Panc1 (cell line): ENCODE measurements around the gene S1PR2. TPM values are rescaled to one million over a fixed set of nuclear protein-coding genes. Genes with fewer than 3 reads are reported as not detected.

Experiments used
- ATAC-seq: fragments of 200-7000 bp; cut with Tn5 transposase; 2 replicates; pipeline ENCODE4 v1.9.1; 2020; ENCODE audit warnings: mild to moderate bottlenecking, moderate library complexity
- BruUV-seq: library from RNA; stranded (reverse); fragments of 400-500 nt; replicated peaks from 2 replicates; lab custom pipeline; 2021; lab: Mats Ljungman, UMichigan
- CTCF ChIA-PET: fragments of 300-600 bp; sonication (Branson Sonifier 250); formaldehyde crosslinking; loops from one replicate; lab custom pipeline; 2022; ENCODE audit warnings: antibody characterized with exemption; lab: Charles Lee
- POLR2A ChIA-PET: fragments of 300-600 bp; sonication (Branson Sonifier 250); formaldehyde crosslinking; loops from one replicate; lab custom pipeline; 2022; ENCODE audit warnings: antibody characterized with exemption; lab: Charles Lee
- DNase-seq: peaks from one replicate; pipeline ENCODE4 v3.0.0-alpha.2; 2010; ENCODE audit warnings: low read depth, low spot score
- H3K27ac ChIP-seq: 2 replicates; pipeline ENCODE4 v1.5.1; 2011; ENCODE audit warnings: mild to moderate bottlenecking, low read length, inconsistent platforms
- H3K27me3 ChIP-seq: fragments of 200-500 bp; sonication (Bioruptor generic); 2 replicates; pipeline ENCODE4 v1.6.0; 2014; ENCODE audit warnings: low read length, inconsistent platforms; ENCODE audit not compliant: control insufficient read depth, insufficient read depth
- H3K36me3 ChIP-seq: fragments of 200-500 bp; sonication (Bioruptor generic); 2 replicates; pipeline ENCODE4 v1.5.1; 2014; ENCODE audit warnings: inconsistent platforms, mild to moderate bottlenecking, low read length, moderate library complexity; ENCODE audit not compliant: control insufficient read depth, insufficient read depth
- H3K4me1 ChIP-seq: 2 replicates; pipeline ENCODE4 v1.5.1; 2011; ENCODE audit warnings: inconsistent platforms, mild to moderate bottlenecking, low read length, moderate library complexity; ENCODE audit not compliant: control insufficient read depth, insufficient read depth
- H3K4me3 ChIP-seq, 2 experiments: 2 replicates each; pipeline ENCODE4 v1.5.1; 2011 to 2012; ENCODE audit warnings: low read depth in 2 of 2, low read length in 2 of 2, mild to moderate bottlenecking in 2 of 2, inconsistent platforms in 1 of 2, moderate library complexity in 1 of 2
- H3K9me3 ChIP-seq: fragments of 200-500 bp; sonication (Bioruptor generic); 2 replicates; pipeline ENCODE4 v1.5.1; 2014; ENCODE audit warnings: low read depth, mild to moderate bottlenecking, inconsistent platforms, low read length, moderate library complexity; ENCODE audit not compliant: control insufficient read depth, insufficient read depth
- POLR2AphosphoS5 ChIP-seq: IDR thresholded peaks from 2 replicates; pipeline ENCODE4 v1.6.1; 2012; ENCODE audit warnings: mild to moderate bottlenecking, low read depth, low read length, moderate library complexity
- SIN3A ChIP-seq: IDR thresholded peaks from 2 replicates; pipeline ENCODE4 v1.6.1; 2012; ENCODE audit warnings: low read depth, mild to moderate bottlenecking, low read length, moderate library complexity, borderline replicate concordance; ENCODE audit not compliant: insufficient read depth
- TCF7L2 ChIP-seq: IDR thresholded peaks from 2 replicates; pipeline ENCODE4 v1.6.1; 2011; ENCODE audit warnings: mild to moderate bottlenecking, low read depth, low read length, inconsistent platforms
- in situ Hi-C: cut with HindIII; loops from 2 replicates; pipeline ENCODE4 v1.10.0; 2016; ENCODE audit warnings: low sequenced_read_pairs, low pct_unique_long_range_greater_than_20kb
- intact Hi-C: fragments of 100-400 bp; cut with micrococcal nuclease; formaldehyde crosslinking; loops from one replicate; pipeline ENCODE4 v1.10.0; 2022; ENCODE audit not compliant: unreplicated experiment
- total RNA-seq: library from RNA; stranded (reverse); gene quantifications from one replicate; pipeline ENCODE4 v1.2.1, GENCODE V29; 2021; ENCODE audit not compliant: unreplicated experiment
- TF ChIP-seq, protein P1 (sequence below): fragments of 450-650 bp; IDR thresholded peaks from 2 replicates; pipeline ENCODE4 v1.5.1; 2017; ENCODE audit warnings: mild to moderate bottlenecking
- TF ChIP-seq, protein P2 (sequence below), 2 experiments: IDR thresholded peaks; 2 replicates each; pipeline ENCODE4 v1.6.1; 2011 to 2012; ENCODE audit warnings: low read depth in 2 of 2, control low read depth in 1 of 2, low read length in 1 of 2, mild to moderate bottlenecking in 1 of 2, moderate library complexity in 1 of 2; ENCODE audit not compliant: insufficient read depth in 1 of 2

S1PR2 gene
- total RNA-seq, 1 experiment from 2014 or later: 2.9 TPM

DNA sequence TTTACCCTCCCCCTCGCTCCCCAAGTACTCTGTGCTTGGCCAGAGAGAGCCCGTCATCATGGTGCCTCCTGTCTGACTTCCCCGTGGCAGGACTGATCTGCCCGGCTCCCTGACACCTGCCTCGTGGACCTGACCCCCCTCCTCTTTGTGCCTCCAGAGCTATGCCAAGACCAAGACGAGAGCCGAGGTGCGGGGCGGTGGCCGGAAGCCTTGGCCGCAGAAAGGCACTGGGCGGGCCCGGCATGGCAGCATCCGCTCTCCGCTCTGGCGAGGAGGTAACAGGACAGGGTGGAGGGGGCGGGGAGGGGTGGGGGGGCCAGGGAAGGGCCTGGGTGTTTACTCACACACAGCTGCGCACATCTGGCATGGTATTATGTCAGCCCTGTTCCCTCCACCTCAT lies 25.4 kb upstream of the S1PR2 start:
- ATAC-seq (no peak), DNase-seq (no peak)
- CTCF ChIA-PET: no interaction called here
- no peak overlapping the region for H3K27ac ChIP-seq
- in situ Hi-C loops: no loop called here
- no peaks in the 10 kb centered on the region for H3K9me3 ChIP-seq
- TF ChIP-seq, protein P1, sequence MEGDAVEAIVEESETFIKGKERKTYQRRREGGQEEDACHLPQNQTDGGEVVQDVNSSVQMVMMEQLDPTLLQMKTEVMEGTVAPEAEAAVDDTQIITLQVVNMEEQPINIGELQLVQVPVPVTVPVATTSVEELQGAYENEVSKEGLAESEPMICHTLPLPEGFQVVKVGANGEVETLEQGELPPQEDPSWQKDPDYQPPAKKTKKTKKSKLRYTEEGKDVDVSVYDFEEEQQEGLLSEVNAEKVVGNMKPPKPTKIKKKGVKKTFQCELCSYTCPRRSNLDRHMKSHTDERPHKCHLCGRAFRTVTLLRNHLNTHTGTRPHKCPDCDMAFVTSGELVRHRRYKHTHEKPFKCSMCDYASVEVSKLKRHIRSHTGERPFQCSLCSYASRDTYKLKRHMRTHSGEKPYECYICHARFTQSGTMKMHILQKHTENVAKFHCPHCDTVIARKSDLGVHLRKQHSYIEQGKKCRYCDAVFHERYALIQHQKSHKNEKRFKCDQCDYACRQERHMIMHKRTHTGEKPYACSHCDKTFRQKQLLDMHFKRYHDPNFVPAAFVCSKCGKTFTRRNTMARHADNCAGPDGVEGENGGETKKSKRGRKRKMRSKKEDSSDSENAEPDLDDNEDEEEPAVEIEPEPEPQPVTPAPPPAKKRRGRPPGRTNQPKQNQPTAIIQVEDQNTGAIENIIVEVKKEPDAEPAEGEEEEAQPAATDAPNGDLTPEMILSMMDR: no peak
- no peak for TF ChIP-seq TCF7L2
- H3K4me3 ChIP-seq: no peak overlapping the region
- intact Hi-C loops: loop anchor here (5.0 kb wide), 1 partner anchor 131 kb away; no protein-coding TSS in a partner anchor
- POLR2A ChIA-PET: interaction anchor here (0.7 kb wide), 1 partner anchor 218 kb away, joined by 3 read pairs; no protein-coding TSS in a partner anchor
- no TSS peak for BruUV-seq
- peaks cover 5% of the 10 kb centered on the region; the same call in 1 of the 2 replicates for H3K36me3 ChIP-seq
- peaks cover 6% of the 10 kb centered on the region; the same call in 1 of the 2 replicates for H3K4me1 ChIP-seq
- no peaks in the 10 kb centered on the region for H3K27me3 ChIP-seq

DNA sequence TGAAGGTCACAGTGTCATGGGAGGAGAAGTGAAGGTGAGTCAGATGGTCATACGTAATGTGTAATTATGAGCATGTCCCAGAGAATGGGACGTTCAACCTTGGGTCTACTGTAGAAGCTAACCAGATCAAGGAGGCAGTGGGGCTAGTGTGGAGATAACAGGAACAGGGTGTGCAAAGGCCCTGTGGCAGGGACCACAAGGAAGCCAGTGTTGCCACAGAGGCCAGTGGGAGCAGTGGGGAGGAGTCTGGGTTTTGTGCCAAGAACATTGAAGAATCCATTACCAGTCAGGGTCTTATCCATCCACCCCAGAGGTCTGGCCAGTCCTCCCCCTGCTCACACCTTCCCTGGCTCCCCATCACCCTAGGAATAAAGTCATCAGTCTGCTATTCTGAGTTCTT lies 24.2 kb upstream of the S1PR2 start:
- CTCF ChIA-PET: no interaction called here
- in situ Hi-C loops (no loop called here), intact Hi-C loops (loop anchor here (5.0 kb wide), 1 partner anchor 132 kb away; no protein-coding TSS in a partner anchor)
- ATAC-seq (no peak), DNase-seq (no peak)
- POLR2A ChIA-PET: no interaction called here
- no peaks in the 10 kb centered on the region for H3K9me3 ChIP-seq
- peaks cover 6% of the 10 kb centered on the region; the same call in 1 of the 2 replicates for H3K4me1 ChIP-seq
- no peak overlapping the region for H3K4me3 ChIP-seq
- BruUV-seq: no TSS peak
- no peak overlapping the region for H3K27ac ChIP-seq
- H3K27me3 ChIP-seq: no peaks in the 10 kb centered on the region
- H3K36me3 ChIP-seq: peaks cover 5% of the 10 kb centered on the region; the same call in 1 of the 2 replicates
- TF ChIP-seq SIN3A (no peak), POLR2AphosphoS5 (no peak), TCF7L2 (no peak)
- TF ChIP-seq, protein P1: no peak
- TF ChIP-seq, protein P2, sequence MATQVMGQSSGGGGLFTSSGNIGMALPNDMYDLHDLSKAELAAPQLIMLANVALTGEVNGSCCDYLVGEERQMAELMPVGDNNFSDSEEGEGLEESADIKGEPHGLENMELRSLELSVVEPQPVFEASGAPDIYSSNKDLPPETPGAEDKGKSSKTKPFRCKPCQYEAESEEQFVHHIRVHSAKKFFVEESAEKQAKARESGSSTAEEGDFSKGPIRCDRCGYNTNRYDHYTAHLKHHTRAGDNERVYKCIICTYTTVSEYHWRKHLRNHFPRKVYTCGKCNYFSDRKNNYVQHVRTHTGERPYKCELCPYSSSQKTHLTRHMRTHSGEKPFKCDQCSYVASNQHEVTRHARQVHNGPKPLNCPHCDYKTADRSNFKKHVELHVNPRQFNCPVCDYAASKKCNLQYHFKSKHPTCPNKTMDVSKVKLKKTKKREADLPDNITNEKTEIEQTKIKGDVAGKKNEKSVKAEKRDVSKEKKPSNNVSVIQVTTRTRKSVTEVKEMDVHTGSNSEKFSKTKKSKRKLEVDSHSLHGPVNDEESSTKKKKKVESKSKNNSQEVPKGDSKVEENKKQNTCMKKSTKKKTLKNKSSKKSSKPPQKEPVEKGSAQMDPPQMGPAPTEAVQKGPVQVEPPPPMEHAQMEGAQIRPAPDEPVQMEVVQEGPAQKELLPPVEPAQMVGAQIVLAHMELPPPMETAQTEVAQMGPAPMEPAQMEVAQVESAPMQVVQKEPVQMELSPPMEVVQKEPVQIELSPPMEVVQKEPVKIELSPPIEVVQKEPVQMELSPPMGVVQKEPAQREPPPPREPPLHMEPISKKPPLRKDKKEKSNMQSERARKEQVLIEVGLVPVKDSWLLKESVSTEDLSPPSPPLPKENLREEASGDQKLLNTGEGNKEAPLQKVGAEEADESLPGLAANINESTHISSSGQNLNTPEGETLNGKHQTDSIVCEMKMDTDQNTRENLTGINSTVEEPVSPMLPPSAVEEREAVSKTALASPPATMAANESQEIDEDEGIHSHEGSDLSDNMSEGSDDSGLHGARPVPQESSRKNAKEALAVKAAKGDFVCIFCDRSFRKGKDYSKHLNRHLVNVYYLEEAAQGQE (IDR thresholded peaks at IDR 0.05; ENCODE audit: insufficient read depth in 1 of 2, low read depth in 2 of 2, low read length in 1 of 2): no peak
